Activated CD8-positive, alpha-beta memory T cell treated with anti-CD3 and anti-CD28 coated beads, Interleukin-2, amount 50 U/mL, for 24 hours (primary cell): ENCODE measurements around the gene ATRN.

Source experiments
- DNase-seq: peaks from one replicate; pipeline ENCODE4 v3.0.0-alpha.2; 2020; ENCODE audit errors: extremely low read depth

The ATRN gene

DNA sequence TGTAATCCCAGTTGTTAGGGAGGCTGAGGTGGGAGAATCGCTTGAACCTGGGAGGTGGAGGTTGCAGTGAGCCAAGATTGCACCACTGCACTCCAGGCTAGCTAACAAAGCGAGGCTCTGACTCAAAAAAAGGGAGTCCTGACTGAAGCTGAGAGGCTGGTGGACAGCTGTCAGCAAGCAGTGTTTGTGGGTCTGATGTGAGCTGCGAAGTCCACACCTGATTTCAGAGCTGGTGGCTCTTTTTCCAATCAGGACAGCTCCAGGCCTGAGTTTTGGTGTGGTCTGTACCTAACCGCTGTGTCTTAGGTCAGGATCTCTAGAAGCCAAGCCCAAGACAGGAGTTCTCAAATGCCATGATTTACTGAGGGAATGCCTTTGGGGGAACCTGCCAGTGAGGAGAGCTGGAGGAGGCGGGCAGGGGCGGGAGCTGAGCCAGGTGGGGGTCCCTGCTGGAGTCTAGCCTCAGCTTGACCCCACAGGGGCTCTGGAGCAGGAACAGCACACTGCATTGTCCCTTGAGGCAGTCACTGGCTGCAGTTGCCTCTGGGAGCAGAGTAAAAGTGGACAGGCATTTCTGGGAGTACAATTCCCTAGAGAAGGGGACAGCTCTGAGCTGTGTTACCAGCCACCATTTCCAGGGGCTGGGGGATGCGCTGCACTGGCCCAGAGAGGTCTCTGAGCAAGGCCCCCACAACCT is 187.3 kb downstream of the ATRN start:
- no peak for DNase-seq

GRCh38 chr20:3658716-3659491 is 188.1 kb downstream of the ATRN start:
- no peak for DNase-seq

DNA sequence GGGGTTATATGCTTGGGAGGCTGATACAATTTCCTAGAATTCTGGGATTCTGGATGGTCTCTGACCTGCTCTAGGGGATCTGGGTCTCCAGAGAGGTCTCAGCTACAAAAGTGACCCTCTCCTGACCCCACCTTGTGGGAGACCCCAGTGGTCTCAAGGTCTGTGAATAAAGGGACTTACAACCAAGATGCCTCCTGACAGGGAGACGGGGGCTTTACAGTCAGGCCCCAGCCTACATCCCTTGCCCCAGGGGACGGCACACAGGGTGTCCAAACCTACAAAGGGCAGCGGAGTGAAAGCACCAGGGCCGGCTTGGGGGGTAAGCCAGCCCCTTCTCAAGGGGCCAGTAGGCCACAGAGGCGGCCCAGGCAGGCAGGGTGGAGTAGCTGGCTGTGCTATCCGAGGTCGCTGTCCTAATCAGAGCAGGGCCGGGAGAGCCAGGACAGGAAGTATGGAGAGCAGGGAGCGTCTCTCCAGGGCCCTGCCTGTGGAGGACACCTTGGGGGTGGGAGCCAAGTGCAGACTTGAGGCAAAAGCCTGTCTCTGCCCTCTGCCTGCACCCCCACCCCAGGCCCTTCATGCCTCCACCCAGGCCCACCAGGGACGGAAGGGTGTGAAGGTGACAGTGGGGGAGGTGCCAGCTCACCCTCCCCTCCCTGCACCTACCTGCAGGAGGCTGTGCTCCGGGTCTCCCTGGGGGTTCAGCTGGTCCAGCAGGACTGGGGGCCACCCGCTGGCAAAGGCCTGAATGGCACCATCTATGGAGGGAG is 188.9 kb downstream of the ATRN start:
- DNase-seq: no peak

GRCh38 chr20:3660262-3661059 is 189.6 kb downstream of the ATRN start:
- no peak for DNase-seq

DNA sequence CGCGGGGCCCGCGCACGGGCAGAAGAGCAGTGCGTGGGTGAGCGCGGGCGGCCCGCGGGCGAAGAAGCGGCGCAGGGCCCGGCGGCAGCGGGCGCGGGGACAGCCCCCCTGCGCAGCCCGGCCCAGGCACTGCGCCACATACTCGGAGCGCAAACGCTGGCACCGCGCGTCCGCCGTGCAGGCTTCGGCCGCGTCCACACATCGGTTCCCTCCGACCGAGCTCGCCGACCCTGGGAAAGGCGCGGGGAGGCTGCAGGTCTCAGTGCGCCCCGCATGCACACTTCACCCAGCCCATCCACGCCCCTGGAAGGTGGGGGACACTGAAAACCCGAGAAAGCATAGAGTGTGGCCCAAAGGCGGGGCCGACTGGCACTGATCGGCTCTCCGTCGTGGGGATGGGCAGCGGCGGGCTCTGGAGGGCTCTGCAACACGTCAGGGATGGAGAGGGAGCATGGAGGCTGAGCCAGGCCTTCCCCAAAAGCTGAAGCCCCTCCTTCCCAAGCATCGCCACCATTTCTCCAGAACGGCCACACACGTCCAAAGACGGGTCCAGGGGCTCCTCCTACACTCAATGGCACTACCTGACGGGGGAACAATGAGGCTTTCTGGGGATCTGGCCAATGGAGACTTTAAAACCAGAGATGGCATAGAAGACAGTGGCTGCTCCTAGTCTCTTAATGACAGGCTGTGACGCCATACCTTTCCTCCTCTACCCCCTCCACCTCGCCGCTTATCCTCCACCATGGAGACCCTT is 190.4 kb downstream of the ATRN start:
- DNase-seq: no peak

GRCh38 chr20:3661814-3662665 is 191.2 kb downstream of the ATRN start:
- DNase-seq: no peak

DNA sequence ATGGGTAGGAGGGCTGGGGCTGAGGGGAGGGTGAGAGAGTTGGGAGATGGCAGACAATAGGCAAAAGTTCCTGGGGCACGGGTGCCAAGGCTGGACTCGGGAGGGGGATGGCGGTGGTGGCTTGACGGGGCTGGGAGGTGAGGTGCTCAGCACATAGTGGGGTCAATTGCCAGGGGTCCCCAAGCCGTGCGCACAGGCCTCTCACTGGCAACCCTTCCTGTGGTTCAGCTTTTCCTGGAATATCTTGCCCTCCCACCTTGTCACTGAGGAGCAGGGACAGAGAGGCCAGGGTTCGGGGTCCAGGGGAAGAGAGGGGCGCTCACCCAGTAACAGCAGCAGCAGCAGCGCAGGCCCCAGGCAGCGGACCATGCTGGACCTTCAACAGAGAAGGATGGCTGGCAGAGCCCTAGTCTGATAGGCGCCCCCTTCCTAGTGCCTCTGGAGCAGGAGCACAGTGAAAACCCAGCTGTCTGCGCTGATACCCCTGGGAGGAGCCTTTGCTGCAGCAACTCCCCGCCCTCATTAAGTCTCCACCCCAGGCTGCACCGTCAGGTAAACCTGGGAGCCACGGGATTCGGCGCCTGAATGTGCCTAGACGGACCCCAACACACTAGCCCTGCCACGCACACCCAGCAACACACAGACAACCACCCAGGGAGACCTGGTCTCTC is 192.3 kb downstream of the ATRN start, which contains the start of gene GFRA4:
Gene GFRA4 (minus strand): TSS at position 369 of the 671 bp plus-strand sequence. CDS start 0 bp downstream, at position 369.
- no peak for DNase-seq

GRCh38 chr20:3663858-3664257 is 193.0 kb downstream of the ATRN start:
- no peak for DNase-seq

- no peak for DNase-seq
Measured at GRCh38 chr20:3667434-3668037, 196.7 kb downstream of the ATRN start.

DNA sequence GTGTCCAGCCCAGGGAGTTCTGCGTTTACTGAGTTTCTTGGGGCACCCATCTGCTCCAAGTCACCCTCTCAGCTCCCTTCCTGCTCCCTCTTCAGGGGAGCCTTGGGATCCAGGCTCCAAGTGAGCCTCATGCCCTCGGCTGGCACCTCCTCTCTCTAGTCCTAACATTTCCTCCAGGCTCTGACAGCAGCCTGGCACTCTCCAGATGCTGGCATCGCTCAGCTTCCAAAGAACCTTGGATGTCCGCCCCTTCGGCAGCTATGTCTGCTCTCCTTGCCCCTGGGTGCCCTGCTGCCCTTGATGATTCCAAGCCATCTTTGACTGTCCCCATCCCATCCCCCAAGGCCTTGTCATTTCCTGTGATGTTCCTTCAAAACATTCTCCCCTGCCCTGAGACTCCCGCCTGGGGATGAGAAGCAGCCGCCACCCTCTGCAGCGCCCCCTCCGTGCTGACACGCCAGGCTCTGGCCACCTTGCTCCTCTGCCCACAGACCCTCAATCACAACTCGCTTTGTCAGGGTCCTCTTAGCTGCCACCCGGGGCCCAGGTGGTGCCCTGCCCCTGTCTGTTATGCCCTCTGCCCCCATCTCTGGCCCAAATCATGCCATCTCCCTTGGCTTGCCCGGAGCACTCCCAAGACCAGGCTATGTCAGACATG is 199.0 kb downstream of the ATRN start:
- DNase-seq: no peak

DNA sequence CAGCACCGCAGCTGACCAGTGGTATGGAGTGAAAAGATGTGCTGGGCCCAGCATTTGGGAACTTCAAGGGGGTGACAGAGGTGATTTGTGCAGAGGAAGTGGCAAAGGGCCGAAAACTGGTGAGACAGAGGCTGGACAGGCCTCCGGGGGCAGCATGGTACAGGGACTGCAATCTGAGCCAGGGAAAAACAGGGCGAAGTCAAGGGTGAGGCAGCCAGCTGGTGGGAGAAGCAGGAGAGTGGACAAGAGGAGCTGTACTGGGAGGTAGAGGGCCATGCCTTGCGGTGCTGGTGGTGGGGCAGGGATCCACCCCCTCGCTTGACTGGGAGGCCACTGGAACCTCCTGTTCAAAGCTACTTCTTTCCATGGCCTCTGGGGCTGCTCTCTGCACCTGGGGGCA is 199.7 kb downstream of the ATRN start:
- no peak for DNase-seq

DNA sequence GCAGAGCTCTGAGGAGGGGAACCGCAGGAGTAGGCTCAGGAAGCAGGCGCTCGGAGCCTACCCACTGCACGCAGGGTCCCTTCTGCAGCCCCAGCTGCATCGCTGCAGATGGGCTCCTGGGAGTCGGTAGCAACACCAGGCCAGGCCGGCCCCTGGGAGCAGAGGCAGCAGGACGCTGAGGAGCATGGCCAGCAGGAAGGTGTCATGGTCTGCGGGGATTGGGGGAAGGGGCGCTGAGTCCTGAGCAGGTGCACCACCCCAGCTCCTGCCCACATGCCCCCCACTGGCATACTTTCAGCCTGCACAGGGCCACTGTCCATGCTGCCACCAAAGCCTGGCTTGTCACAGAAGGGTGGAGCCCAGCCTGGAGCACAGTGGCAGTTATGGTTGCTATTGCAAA is 200.1 kb downstream of the ATRN start:
- no peak for DNase-seq

DNA sequence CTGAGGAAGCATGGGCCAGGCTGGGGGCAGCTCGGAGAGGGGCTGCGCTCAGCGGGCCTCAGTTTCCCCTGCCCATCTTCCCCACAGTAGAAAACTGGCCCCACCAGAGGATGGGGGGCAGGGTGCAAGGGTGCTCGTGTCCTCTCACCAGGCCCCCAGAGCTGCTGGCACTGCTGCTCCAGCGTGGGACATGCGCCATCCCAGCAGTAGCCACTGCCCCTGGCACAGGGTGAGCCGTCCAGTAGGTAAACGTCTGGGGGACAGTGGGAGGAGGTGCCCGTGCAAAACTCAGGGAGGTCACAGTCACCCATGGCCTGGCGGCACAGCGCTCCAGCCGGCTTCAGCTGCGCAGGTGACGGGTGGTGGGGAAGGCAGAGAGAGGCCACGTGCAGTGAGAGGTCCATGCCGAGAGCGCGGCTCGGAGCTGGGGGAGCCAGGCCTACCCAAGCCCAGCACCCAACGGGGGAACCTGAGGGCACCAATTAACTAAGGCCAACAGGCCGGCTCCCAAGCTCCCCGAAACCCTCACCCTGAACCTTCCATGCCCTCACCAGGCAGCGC is 201.2 kb downstream of the ATRN start:
- no peak for DNase-seq

DNA sequence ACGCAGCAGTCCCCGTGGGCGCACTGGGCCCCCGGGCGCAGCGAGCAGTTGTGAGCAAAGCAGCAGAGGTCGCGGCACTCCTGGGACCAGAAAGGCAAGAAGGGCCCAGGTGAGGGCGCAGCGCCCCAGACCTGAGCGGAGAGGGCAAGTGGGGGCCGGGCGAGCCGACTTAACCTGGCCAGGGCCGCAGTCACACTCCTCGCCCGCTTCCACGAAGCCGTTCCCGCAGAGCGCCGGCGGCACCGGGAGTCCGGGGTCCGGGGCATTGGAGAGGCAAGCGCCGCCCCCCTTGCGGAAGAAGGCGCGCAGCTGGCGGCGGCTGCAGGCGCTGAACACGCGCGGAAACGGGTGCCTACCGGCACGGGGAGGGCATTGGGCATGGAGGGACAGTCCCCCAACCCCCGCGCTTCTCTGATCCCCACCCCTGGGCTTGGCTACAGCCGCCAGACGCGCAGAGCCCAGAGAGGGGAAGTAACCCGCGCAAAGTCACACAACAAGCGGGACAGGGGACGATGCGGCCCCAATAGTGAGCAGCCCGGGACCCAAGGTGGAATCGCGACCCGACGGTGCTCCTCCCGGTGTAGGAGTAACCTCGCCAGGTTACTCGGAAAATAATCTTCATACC is 201.8 kb downstream of the ATRN start:
- DNase-seq: no peak

GRCh38 chr20:3673221-3674070 is 202.6 kb downstream of the ATRN start:
- DNase-seq: no peak

DNA sequence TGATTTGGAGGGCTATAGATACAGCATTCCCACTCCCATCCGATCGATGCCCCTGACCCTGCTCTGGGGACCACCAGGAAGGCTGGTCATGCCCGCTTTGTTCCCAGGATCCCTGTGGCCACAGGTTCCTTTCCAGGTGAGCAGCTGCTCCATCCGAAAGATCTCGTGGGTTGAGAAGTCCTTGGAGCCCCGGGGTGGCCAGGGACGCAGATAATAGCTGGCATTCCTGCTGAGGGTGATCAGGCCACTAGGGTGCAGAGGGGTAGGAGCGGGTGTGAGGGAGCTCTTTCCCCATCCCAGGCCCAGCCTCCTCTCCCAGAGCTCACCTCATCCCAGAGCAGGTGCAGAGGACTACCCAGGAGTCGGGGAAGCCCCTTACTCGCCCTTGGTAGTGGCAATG is 203.6 kb downstream of the ATRN start:
- DNase-seq: no peak
